HG02610 (cell line): ENCODE results near the gene NDFIP2.
A peak's percentile ranks its signal among the peaks of the same experiment; 100 is the strongest.

Source experiments
- ATAC-seq: cut with Tn5 transposase; IDR thresholded peaks from one replicate; pipeline ENCODE4 v1.9.1; 2021; ENCODE audit warnings: mild to moderate bottlenecking, moderate library complexity; ENCODE audit not compliant: unreplicated experiment

The NDFIP2 gene

DNA sequence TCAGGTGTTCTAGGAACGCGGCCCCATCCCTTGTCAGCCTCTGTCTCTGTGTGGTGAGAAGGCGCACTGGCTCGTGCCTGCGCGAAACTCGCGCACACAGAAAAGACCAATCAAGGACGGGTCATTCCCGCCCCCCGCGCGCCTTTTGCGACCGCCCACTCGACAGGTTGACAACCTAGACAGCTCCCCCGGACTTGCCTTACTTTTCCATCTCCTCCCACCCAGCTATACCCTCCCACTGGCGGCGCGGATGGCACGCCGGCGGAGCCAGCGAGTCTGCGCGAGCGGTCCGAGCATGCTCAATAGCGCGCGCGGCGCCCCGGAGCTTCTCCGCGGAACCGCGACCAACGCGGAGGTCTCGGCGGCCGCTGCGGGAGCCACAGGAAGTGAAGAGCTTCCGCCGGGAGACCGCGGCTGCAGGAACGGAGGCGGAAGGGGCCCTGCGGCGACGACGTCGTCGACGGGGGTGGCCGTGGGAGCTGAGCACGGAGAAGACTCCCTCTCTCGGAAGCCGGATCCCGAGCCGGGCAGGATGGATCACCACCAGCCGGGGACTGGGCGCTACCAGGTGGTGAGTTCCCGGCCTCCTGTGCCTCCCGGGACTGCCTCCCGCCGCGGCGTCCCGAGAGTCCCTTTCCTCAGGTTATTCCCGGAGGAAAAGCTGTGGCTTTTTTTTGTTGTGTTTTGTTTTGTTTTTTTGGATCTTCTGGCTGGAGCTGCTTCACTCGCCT, at the start of gene NDFIP2:
Gene NDFIP2 (plus strand): TSS at position 202 of the 731 bp plus-strand sequence. CDS start 49 bp downstream, at position 251.
- ATAC-seq = peak; percentile 88

DNA sequence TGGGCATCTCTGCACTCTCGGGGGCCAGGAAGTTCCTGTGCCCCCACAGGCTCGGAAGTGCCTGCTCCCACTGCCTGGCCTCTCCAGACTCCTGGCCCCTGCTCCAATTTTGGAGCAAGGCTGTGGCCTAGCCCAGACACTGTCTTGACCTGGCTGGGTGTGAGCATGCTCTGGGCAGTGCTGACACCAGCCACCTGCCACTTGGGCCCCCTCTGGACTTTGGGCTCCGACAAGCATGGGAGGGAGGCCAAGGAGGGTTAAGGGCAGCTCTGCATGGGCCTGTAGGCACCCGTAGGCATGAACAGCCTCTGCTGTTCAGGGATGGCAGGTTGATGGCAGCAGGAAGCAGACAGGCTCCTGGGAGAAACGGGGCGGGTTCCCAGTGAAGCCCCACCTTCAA, 48.9 kb upstream of the NDFIP2 start:
- ATAC-seq = no peak

GRCh38 chr13:79432992-79433391, 48.0 kb upstream of the NDFIP2 start:
- no peak for ATAC-seq

GRCh38 chr13:79434556-79434955, 46.4 kb upstream of the NDFIP2 start:
- no peak for ATAC-seq

DNA sequence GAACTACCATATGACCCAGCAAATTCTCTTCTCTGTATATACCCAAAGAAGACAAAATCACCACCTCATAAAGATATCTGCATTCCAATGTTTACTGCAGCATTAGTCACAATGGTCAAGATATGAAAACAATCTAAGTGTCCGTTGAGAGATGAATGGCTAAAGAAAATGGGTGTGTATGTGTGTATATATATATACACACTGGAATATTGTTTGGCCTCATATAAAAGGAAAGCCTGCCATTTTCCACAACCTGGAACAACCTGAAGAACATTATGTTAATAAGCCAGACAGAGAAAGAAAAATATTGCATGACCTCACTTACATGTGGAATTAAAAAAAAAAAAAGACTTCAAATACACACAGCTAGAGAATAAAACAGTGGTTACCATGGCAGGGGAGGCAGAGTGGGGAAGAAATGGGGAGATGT, 45.4 kb upstream of the NDFIP2 start:
- no peak for ATAC-seq

GRCh38 chr13:79439275-79439674, 41.7 kb upstream of the NDFIP2 start:
- no peak for ATAC-seq

DNA sequence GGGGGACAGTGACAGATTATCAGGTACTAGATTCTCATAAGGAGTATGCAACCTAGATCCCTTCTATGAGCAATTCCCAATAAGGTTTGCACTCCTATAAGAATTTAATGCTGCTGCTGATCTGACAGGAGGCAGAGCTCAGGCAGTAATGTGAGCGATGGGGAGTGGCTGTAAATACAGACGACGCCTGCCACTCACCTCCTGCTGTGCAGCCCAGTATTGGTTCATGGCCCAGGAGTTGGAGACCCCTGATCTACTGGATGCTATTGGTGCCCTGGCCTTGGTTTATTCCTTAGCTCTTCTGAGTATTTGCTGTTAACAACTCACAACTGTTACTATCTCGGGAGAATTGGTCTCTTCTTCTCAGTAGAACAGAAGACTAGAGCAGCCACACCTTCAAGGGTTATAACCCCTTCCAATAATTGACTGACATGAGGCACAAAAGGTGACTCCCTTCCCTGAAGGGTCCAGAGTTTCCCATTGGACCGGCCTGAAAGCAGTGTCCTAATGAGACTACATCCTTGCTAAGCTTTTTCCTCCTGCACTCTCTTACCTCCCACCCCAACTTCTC, 39.9 kb upstream of the NDFIP2 start:
- no peak for ATAC-seq

DNA sequence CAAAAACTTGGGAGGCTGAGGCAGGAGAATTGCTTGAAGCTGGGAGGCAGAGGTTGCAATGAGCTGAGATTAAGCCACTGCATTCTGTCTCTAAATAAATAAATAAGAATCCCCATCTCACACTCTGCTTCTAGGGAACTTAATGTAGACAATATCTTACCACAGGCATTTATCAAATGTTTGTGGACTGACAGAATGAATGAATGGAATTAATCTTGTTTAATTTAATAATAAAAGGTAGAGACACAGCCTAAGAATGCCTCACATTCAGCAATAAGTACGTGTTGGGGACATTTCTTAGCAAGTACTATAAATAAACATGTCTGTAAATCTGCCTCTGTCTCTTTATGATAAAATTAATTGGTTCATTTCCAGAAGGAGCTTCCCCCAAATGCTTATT, 38.7 kb upstream of the NDFIP2 start:
- no peak for ATAC-seq

DNA sequence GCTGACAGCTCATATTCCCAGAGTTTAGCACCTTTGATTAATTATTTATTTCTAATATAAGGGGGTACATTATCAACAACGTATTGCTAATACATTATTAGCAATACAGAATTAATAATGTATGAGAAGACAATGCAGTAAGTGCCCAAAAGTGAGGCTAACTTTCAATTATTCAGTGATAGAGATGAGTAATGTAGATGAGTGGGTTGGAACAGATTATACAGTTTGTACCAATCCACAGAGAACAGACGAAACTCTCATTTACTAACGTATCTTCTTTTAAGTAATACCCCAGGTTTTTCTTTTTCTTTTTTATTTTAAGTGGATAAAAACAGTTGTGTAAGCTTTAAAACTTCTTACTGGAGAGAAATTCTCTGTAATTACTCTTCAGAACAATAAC, 38.2 kb upstream of the NDFIP2 start:
- no peak for ATAC-seq

DNA sequence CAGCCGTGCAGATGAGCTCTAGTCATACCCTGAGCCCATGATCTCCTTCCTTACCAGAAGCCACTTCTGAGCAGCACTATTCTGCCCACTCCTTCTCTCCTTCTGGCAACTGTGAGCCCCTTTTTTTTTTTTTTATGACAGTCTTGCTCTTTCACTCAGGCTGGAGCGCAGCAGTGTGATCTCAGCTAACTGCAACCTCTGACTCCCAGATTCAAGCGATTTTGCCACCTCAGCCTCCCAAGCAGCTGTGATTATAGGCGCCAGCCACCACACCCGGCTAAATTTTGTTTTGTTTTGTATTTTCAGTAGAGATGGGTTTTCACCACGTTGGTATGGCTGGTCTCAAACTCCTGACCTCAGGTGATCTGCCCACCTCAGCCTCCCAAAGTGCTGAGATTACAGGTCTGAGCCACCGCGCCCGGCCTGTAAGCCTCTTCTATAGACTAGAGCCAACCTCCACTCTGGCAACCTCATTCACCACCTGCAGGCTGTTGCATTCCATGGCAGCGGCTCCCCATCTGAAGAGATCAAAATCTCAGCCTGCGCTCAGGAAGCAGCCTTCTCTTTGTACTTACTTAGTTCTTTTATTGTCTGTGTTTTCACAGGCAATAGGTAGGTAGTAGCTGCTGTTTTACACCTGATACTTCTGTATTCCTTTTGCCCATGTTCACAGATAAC, 34.8 kb upstream of the NDFIP2 start:
- ATAC-seq = no peak

DNA sequence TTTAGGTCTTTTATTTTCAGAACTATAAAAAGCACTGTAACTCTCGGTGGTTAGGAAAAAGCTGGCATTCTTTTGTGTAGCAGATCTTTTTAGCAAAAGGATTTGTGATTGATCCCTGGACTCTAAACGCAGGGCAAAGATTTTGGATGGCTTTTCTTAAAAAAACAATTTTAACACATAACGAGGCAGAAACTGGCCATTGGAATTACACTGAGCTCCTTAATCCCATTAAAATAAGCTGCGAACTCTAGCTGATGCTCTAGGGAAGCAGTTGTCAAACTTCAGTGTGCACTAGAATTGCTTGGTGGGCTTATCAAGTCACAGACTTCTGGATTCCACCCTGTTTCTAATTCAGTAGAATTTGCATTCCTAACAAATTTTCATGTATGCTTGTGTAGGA, 33.8 kb upstream of the NDFIP2 start:
- no peak for ATAC-seq

GRCh38 chr13:79447741-79448140, 33.2 kb upstream of the NDFIP2 start:
- ATAC-seq = no peak

DNA sequence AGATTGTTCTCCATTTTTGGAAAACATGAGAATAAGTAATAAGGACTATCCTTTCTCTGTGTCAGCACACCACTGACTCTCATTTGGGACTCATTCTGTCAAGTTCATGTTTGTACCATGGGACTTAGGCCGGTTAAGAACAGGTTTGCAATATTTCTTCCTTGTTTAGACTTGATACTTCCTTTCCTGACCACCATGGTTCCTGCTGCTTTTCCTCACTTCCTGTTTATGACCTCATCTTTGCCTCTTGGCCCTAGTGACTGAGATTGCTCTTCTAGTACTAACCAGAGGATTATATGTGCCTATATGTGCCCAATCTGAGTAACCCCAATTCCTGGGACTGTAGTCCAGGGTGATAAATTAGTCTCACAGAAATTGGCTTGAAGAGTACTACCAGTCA, 32.5 kb upstream of the NDFIP2 start:
- ATAC-seq = peak; percentile 22

DNA sequence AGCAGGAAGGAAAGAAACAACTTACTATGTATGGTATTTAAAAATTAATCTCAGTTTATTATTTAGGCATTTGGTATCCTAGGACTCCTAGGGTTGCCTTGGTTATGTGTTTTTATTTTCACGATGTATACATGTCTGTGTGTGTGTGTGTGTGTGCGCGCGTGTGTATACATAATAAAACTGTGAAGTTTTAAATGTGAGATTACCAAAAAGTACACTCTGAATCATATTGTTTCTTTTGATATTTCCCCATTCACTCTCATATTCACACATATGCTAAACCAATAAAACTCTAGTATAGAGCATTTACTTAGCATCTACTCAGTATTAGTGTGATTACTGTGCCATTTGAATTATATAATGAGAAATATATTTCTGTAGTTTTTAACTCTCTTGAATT, 30.8 kb upstream of the NDFIP2 start:
- no peak for ATAC-seq

DNA sequence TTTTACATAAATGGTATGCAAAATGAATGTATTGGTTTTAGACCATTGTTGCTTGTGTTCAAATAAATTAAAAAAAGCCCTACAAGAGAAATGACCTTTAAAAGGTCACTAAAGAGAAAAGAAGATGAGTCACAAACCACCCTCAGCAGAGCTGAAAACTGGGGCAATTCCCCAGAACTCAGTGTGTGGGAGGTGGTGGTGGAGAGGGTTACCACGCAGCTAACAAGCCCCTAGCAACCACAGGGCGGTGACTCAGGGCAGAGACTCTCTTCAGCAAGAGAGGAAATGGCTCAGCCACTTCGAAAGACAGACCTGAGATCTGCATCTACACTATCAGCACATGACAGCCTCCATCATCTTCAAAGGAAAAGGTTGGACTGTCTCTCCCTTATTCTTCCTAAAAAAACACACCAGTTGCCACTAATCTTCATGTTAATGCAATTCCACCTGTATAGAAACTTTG, 29.4 kb upstream of the NDFIP2 start:
- peak; percentile 100 for ATAC-seq

- no peak for ATAC-seq
Observed at GRCh38 chr13:79452239-79452913, 28.6 kb upstream of the NDFIP2 start.

- no peak for ATAC-seq
Observed at GRCh38 chr13:79455331-79455730, 25.6 kb upstream of the NDFIP2 start.

DNA sequence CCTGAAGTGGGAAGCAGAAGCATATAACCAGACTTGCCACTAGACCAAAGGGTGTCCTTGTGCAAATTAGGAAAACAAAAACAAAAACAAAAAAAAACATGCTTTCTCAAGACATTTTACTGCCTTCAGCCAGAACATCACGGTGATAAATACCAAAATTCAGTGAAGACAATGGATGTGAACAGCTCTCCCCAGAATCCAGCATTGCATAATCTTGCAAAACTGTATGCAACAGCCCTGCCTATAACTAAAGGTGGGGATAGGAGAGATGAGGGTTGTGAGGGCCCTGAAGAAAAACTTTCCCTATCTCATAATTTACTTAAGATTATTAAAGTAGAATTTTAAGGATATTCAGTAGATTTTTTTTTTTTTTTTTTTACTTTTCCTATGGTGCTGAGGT, 24.9 kb upstream of the NDFIP2 start:
- no peak for ATAC-seq

DNA sequence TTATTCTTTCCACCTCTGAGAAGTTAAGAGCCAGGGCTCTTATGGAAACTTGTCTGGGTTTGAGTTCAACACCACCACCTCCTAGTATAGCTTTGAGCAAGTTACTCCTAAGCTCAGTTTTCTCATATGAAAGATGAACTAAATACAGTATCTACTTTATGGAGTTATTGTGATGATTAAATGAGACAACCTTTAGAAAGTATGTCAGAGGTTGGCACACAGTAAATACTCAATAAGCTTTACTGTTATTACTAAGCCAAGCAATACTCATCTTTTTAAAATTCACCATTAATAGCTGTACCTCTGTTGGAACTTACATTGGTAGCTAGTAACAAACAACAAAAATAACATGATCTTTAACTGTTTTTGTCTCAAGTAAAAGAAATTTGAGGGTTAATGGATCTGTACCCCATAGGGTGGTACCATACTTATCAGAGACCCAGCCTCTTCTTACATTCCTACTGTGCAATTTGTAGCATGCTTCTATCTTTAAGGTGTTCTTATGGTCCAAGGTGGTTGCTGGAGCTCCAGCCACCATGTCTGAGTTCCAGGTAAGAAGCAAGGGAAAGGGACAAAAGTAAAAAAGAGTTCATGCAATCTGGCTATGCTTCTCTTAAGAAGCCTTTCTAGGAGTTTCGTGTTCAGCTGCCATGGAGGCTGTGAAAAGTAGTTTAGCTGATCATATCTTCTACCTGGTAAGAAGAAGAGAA, 24.1 kb upstream of the NDFIP2 start:
- no peak for ATAC-seq

DNA sequence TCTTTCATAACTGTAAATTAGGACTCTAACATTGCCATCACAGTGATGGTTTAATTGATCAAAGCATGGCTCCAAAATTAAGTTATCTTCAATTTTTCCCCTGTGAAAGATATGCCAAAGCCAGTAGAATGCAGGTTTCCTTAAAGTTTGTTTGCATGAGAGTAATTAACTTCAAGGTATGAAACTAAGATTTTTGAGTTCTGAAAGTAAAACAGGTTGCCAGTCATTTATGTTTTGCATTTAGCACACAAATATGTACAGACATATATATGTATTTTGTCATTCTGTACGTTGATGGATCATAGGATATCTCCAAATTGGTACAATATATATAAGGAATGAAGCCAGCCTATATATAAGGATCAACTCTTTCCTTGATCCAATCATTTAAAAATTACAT, 23.6 kb upstream of the NDFIP2 start:
- no peak for ATAC-seq

DNA sequence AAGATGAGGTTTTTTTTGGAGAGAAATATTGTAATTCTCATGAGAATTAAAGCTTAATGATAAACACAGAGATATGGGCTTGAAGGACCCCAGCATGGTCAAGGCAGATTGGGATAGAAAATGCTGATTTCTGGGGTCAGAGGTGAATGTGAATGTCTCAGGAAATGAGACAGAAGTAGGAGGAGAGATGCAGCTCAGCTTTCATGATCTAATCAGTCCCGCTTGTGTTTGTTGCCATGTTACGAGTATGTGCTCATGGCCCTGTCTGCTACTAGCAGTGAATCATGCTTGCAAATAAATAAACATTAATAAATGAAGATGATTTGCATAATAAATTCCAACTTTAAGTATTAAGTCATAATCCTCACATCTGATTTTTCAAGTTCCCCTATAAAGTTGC, 23.0 kb upstream of the NDFIP2 start:
- no peak for ATAC-seq
